Measurements from ENCODE around the gene ARSG. TPM values are rescaled to one million over a fixed set of nuclear protein-coding genes. Genes with fewer than 3 reads are reported as not detected.

Gene ARSG
- total and polyA plus RNA-seq, 2 of the 13 experiments (the other 11 are each of a cell fraction or from before 2014, with no cell fraction given), result 3.7 to 15.2 TPM

- TF ChIP-seq HINFP (CRISPR knock-in tag; IDR thresholded peaks at IDR 0.05; ENCODE audit: low read depth) (0 out of 2 replicates have a peak, but pooled peaks have one; percentile 50), SMARCC2 (IDR thresholded peaks at IDR 0.05) (no peak), ARNT2 (CRISPR knock-in tag; IDR thresholded peaks at IDR 0.05; ENCODE audit: low read depth) (peak; percentile 70), E2F5 (CRISPR knock-in tag; conservative IDR thresholded peaks at IDR 0.05) (peak; percentile 76; the same call in 1 of the 2 replicates), YEATS2 (CRISPR knock-in tag; IDR thresholded peaks at IDR 0.05; ENCODE audit: borderline replicate concordance) (no peak; the same call in 1 of the 2 replicates), ZNF12 (CRISPR knock-in tag; IDR thresholded peaks at IDR 0.05) (no peak), POLR2G (IDR thresholded peaks at IDR 0.05; ENCODE audit: low read depth, low read length) (peak; percentile 64), HNF4G (IDR thresholded peaks at IDR 0.05; ENCODE audit: borderline replicate concordance, low read depth, low read length) (no peak; the same call in 1 of the 2 replicates), HNF4G (CRISPR knock-in tag; IDR thresholded peaks at IDR 0.05; ENCODE audit: borderline replicate concordance, low read depth) (0 out of 2 replicates have a peak, but pooled peaks have one; percentile 25), PRDM4 (CRISPR knock-in tag; IDR thresholded peaks at IDR 0.05; ENCODE audit: borderline replicate concordance) (no peak), ZNF75D (CRISPR knock-in tag; IDR thresholded peaks at IDR 0.05; ENCODE audit: borderline replicate concordance) (no peak), RBFOX2 (IDR thresholded peaks at IDR 0.05; ENCODE audit: low read depth, low read length) (peak; percentile 65), TEF (CRISPR knock-in tag; IDR thresholded peaks at IDR 0.05) (0 out of 2 replicates have a peak, but pooled peaks have one; percentile 6), CHD4 (IDR thresholded peaks at IDR 0.05; ENCODE audit: borderline replicate concordance, low read length) (no peak), MZF1 (CRISPR knock-in tag; IDR thresholded peaks at IDR 0.05; ENCODE audit: borderline replicate concordance) (no peak), HOXA3 (CRISPR knock-in tag; IDR thresholded peaks at IDR 0.05) (peak; percentile 81), HNF4A (CRISPR knock-in tag; IDR thresholded peaks at IDR 0.05) (no peak), RFX1 (IDR thresholded peaks at IDR 0.05) (no peak), ZNF777 (CRISPR knock-in tag; IDR thresholded peaks at IDR 0.05) (no peak)
- TF ChIP-seq, protein P1, sequence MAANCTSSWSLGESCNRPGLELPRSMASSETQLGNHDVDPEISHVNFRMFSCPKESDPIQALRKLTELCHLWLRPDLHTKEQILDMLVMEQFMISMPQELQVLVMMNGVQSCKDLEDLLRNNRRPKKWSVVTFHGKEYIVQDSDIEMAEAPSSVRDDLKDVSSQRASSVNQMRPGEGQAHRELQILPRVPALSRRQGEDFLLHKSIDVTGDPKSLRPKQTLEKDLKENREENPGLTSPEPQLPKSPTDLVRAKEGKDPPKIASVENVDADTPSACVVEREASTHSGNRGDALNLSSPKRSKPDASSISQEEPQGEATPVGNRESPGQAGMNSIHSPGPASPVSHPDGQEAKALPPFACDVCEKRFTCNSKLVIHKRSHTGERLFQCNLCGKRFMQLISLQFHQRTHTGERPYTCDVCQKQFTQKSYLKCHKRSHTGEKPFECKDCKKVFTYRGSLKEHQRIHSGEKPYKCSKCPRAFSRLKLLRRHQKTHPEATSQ (CRISPR knock-in tag; IDR thresholded peaks at IDR 0.05; ENCODE audit: borderline replicate concordance), result no peak; the same call in 1 of the 2 replicates
- TF ChIP-seq, protein P2, sequence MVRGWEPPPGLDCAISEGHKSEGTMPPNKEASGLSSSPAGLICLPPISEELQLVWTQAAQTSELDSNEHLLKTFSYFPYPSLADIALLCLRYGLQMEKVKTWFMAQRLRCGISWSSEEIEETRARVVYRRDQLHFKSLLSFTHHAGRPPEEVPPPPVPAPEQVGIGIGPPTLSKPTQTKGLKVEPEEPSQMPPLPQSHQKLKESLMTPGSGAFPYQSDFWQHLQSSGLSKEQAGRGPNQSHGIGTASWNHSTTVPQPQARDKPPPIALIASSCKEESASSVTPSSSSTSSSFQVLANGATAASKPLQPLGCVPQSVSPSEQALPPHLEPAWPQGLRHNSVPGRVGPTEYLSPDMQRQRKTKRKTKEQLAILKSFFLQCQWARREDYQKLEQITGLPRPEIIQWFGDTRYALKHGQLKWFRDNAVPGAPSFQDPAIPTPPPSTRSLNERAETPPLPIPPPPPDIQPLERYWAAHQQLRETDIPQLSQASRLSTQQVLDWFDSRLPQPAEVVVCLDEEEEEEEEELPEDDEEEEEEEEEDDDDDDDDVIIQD (CRISPR knock-in tag; IDR thresholded peaks at IDR 0.05; ENCODE audit: low read depth), result peak; percentile 82
Measured at GRCh38 chr17:68457539-68458259, 166.4 kb downstream of the ARSG start (continued).
